Activated CD8-positive, alpha-beta memory T cell treated with anti-CD3 and anti-CD28 coated beads for 36 hours (primary cell): ENCODE data around the gene AQP1. TPM values are rescaled to one million over a fixed set of nuclear protein-coding genes. Genes with fewer than 3 reads are reported as not detected.

ENCODE experiments used
- CTCF ChIA-PET: fragments of 350-600 bp; sonication (Branson Sonifier 250); formaldehyde crosslinking; loops from one replicate; lab custom pipeline; 2021; ENCODE audit warnings: antibody characterized with exemption; lab: Charles Lee
- POLR2A ChIA-PET: fragments of 350-600 bp; sonication (Branson Sonifier 250); formaldehyde crosslinking; loops from one replicate; lab custom pipeline; 2021; ENCODE audit warnings: antibody characterized with exemption; lab: Charles Lee
- total RNA-seq, 2 experiments: library from RNA; stranded (reverse); gene quantifications; one replicate each; pipeline ENCODE4 v1.2.3, GENCODE V29; 2021

The AQP1 gene
- total RNA-seq, 2 experiments from 2014 or later = 0.25 to 0.38 TPM

DNA sequence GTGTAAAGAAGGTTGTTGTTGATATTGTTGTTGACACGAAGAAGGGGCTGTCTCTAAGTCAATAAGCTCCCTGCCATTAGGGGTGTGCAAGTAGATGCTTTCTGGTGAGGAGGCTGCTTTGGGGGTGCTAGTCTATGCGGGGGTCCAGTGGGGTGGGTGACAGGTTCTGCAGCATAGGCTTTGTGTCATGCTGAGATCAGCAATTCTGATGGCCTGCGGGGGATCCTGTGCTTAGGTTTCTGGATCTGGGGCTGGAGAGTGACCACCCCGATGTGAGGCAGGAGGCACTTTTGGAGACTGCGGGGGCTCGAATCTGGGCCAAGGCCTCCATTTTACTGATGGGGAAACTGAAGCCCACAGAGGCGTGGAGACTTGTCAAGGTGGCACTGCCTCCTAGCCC lies 5.1 kb downstream of the AQP1 start:
- ChIA-PET POLR2A (no interaction called here), CTCF (no interaction called here)

DNA sequence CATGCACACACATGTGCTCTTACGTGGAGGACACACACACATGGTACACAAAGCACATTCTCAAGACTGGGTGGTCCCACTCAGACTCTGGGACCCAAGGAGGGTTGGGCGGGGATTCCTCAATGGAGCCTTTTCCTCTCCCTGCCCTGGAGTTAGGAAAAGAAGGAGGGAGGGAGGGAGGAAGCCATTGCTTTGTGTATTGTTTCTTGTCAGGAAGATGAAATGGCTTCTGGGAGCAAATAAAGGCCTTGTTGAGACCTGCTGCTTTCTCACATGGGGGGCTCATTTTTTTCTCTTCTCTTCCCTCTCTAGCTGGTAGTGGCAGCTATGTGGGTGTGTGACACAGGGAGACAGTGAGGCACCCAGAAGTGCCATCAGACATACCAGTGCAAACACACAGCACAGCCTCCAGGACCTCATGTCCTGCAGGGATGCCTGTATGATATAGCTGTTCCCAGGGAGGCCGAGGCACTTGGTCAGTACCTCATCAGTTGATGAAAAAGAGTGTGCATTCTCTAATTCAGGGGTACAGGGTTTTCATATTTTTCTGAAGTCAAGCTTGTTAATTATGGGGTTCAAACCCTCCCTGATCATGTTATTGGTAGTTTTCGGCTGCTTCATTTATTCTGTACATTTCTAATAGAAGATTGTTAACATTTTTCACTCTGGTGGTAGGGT lies 5.7 kb downstream of the AQP1 start:
- CTCF ChIA-PET = no interaction called here

DNA sequence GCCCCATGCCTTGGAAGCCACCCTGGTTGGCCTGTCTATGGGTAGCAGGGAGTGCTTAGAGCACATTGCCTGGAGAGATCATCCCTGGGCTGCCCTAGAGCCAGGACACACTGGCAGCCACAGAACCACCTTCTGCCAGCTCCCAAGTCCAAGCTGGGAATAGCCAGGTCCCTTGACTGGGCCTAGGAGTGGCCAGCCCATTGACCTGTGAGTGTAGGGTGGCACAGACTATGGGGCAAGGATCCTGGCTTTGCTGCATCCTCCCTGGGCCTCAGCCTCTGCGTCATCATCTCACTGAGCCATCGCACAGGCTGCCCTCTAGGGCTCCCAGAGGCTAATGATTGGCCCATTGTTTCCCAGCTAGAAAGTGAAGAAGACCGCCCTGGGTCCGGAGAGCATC lies 7.0 kb downstream of the AQP1 start:
- ChIA-PET POLR2A (no interaction called here), CTCF (no interaction called here)

More for the DNA sequence above, 5.7 kb downstream of the AQP1 start:
- POLR2A ChIA-PET = no interaction called here

GRCh38 chr7:30920021-30920583 lies 8.4 kb downstream of the AQP1 start:
- ChIA-PET POLR2A (no interaction called here), CTCF (interaction anchor here (0.8 kb wide), 1 partner anchor 147 kb away, joined by 3 read pairs; no protein-coding TSS in a partner anchor)

GRCh38 chr7:30920584-30921539 lies 9.2 kb downstream of the AQP1 start:
- ChIA-PET POLR2A (no interaction called here), CTCF (interaction anchor here (0.8 kb wide), 1 partner anchor 147 kb away, joined by 3 read pairs; no protein-coding TSS in a partner anchor)

GRCh38 chr7:30921540-30922401 lies 10.1 kb downstream of the AQP1 start:
- ChIA-PET CTCF (no interaction called here), POLR2A (no interaction called here)

DNA sequence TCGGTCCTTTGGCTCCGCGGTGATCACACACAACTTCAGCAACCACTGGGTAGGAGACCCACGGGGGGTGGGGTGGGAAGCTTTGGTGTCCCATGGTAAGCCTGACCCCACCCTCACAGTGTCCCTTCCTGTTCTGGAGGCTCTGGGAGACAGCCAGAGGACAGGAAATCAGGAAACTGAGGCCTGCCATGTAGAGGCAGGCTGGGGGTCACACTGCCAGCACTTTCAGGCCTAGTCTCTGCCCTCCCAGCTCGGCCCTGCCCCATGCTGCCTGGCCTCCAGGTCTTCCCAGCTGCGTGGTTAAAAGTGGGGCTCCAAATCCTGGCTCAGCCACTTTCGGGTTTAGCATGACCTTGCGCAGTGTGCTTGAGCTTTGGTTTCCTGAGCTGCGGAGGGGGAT lies 10.9 kb downstream of the AQP1 start:
- POLR2A ChIA-PET = no interaction called here
- CTCF ChIA-PET = no interaction called here

- ChIA-PET CTCF (no interaction called here), POLR2A (no interaction called here)
Measured at GRCh38 chr7:30923009-30923773, 11.5 kb downstream of the AQP1 start.

- ChIA-PET POLR2A (no interaction called here), CTCF (no interaction called here)
Measured at GRCh38 chr7:30923774-30924413, 12.2 kb downstream of the AQP1 start.

DNA sequence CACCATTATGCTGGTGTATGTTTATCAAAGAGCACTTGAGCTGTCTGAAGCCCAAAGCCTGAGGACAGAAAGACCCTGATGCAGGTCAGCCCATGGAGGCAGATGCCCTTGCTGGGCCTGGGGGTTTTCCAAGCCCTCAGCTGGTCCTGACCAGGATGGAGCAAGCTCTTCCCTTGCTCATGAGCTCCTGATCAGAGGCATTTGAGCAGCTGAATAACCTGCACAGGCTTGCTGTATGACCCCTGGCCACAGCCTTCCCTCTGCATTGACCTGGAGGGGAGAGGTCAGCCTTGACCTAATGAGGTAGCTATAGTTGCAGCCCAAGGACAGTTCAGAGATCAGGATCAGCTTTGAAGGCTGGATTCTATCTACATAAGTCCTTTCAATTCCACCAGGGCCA lies 13.0 kb downstream of the AQP1 start:
- POLR2A ChIA-PET = no interaction called here
- CTCF ChIA-PET = no interaction called here

- ChIA-PET POLR2A (no interaction called here), CTCF (no interaction called here)
Measured at GRCh38 chr7:30925117-30925516, 13.5 kb downstream of the AQP1 start.

GRCh38 chr7:30925913-30926312 lies 14.3 kb downstream of the AQP1 start:
- ChIA-PET POLR2A (no interaction called here), CTCF (no interaction called here)

DNA sequence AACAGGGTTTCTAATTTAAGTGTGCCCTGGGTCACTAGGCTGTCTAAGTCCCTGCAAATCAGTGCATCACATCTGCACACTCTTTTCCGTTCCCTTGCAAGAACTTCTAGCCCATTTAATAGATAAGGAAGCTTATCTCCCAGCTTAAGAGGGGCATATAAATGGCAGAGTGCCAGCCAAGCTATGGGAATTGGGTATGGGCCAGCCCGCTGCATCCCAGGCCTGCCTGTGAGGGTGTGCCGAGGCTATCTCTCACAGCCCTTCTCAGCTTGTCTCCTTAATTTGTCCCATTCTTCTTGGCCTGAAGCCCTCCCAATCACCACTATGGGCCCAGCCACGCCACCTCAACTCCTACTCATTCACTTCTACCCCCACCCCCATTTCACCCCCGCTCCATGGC lies 14.7 kb downstream of the AQP1 start:
- ChIA-PET CTCF (no interaction called here), POLR2A (no interaction called here)

- CTCF ChIA-PET = no interaction called here
- POLR2A ChIA-PET = no interaction called here
Measured at GRCh38 chr7:30927040-30927439, 15.4 kb downstream of the AQP1 start.

GRCh38 chr7:30927559-30927958 lies 15.9 kb downstream of the AQP1 start:
- ChIA-PET POLR2A (no interaction called here), CTCF (no interaction called here)

GRCh38 chr7:30928254-30928872 lies 16.7 kb downstream of the AQP1 start:
- ChIA-PET POLR2A (no interaction called here), CTCF (no interaction called here)

DNA sequence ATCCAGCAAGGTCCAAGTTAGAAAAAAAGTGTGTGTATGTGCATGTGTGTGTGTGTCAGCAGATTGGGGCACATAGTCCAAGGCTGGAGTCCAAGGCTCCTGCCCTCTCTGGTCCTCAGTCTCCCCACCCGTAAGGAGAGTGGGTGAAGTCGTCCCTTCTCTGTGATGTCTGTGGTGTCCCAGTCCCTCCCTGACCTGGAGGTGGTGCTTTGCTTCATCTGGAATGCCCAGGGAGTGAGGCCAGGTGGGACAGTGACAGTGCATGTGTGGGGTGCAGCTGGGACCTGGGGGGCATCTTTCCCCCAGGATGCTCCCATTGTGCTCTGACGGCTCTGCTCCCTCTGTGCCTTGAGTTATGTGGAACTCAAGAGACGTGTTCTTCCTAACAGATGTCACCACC lies 18.0 kb downstream of the AQP1 start:
- POLR2A ChIA-PET = no interaction called here
- CTCF ChIA-PET = interaction anchor here (0.7 kb wide), 1 partner anchor 104 kb away, joined by 3 read pairs; no protein-coding TSS in a partner anchor

GRCh38 chr7:30930621-30931020 lies 19.0 kb downstream of the AQP1 start:
- ChIA-PET POLR2A (no interaction called here), CTCF (interaction anchor here (0.7 kb wide), 1 partner anchor 103 kb away, joined by 3 read pairs; no protein-coding TSS in a partner anchor)
